WTC11 (cell line): ENCODE measurements around the gene TTC24. TPM values are rescaled to one million over a fixed set of nuclear protein-coding genes. Genes with fewer than 3 reads are reported as not detected.

ENCODE experiments used
- ATAC-seq: fragments of 200-7000 bp; cut with Tn5 transposase; 2 replicates; pipeline ENCODE4 v1.10.0; 2021; ENCODE audit warnings: mild to moderate bottlenecking, moderate library complexity
- CTCF ChIA-PET: fragments of 300-600 bp; sonication (Branson Sonifier 250); formaldehyde crosslinking; loops from one replicate; lab custom pipeline; 2021; ENCODE audit warnings: antibody characterized with exemption; lab: Charles Lee
- POLR2A ChIA-PET: fragments of 350-600 bp; sonication (Branson Sonifier 250); formaldehyde crosslinking; loops from one replicate; lab custom pipeline; 2021; ENCODE audit warnings: antibody characterized with exemption; lab: Charles Lee
- DNase-seq: peaks from one replicate; pipeline ENCODE4 v3.0.0; 2021; ENCODE audit warnings: low spot score
- H3K27ac Mint-ChIP-seq: 2 replicates; pipeline ENCODE4 v1.8.0; 2021; ENCODE audit warnings: mixed read lengths
- H3K27me3 Mint-ChIP-seq: 2 replicates; pipeline ENCODE4 v1.8.0; 2021; ENCODE audit warnings: low read depth, mild to moderate bottlenecking, moderate library complexity, mixed read lengths
- H3K36me3 Mint-ChIP-seq: 2 replicates; pipeline ENCODE4 v1.8.0; 2021; ENCODE audit warnings: mixed read lengths
- H3K4me1 Mint-ChIP-seq: 2 replicates; pipeline ENCODE4 v1.8.0; 2022; ENCODE audit warnings: mixed read lengths
- H3K4me3 Mint-ChIP-seq: 2 replicates; pipeline ENCODE4 v1.8.0; 2021; ENCODE audit warnings: mild to moderate bottlenecking, moderate library complexity, mixed read lengths
- H3K9me3 Mint-ChIP-seq: 2 replicates; pipeline ENCODE4 v1.8.0; 2021; ENCODE audit warnings: mixed read lengths
- AFF4 ChIP-seq: sonication (generic); formaldehyde crosslinking; IDR thresholded peaks from 2 replicates; pipeline ENCODE4 v1.8.1; 2023; ENCODE audit warnings: mild to moderate bottlenecking, missing genetic modification reagents, borderline replicate concordance
- ATF1 ChIP-seq: sonication (generic); formaldehyde crosslinking; IDR thresholded peaks from 2 replicates; pipeline ENCODE4 v1.8.1; 2023; ENCODE audit warnings: mild to moderate bottlenecking, moderate library complexity, missing genetic modification reagents
- ATF6 ChIP-seq: sonication (generic); formaldehyde crosslinking; IDR thresholded peaks from 2 replicates; pipeline ENCODE4 v1.8.1; 2023; ENCODE audit warnings: mild to moderate bottlenecking, missing genetic modification reagents
- CTCF ChIP-seq: fragments of 200-600 bp; IDR thresholded peaks from 2 replicates; pipeline ENCODE4 v1.8.0; 2022; ENCODE audit warnings: antibody characterized with exemption
- EMX1 ChIP-seq: fragments of 250-450 bp; sonication (Bioruptor Pico); IDR thresholded peaks from 2 replicates; pipeline ENCODE4 v1.8.0; 2021; ENCODE audit warnings: mild to moderate bottlenecking
- FOXJ3 ChIP-seq: sonication (generic); formaldehyde crosslinking; IDR thresholded peaks from 2 replicates; pipeline ENCODE4 v1.9.0; 2021; ENCODE audit warnings: missing genetic modification reagents, mild to moderate bottlenecking, borderline replicate concordance
- GABPB1 ChIP-seq: sonication (generic); formaldehyde crosslinking; IDR thresholded peaks from 2 replicates; pipeline ENCODE4 v1.8.1; 2023; ENCODE audit warnings: mild to moderate bottlenecking, missing genetic modification reagents
- HMGA2 ChIP-seq: fragments of 250-450 bp; sonication (Bioruptor Pico); IDR thresholded peaks from 2 replicates; pipeline ENCODE4 v1.4.0; 2021; ENCODE audit warnings: mild to moderate bottlenecking, moderate library complexity
- HMGXB4 ChIP-seq: sonication (generic); formaldehyde crosslinking; IDR thresholded peaks from 2 replicates; pipeline ENCODE4 v1.8.1; 2023; ENCODE audit warnings: mild to moderate bottlenecking, moderate library complexity, missing genetic modification reagents
- IRF2 ChIP-seq: sonication (generic); formaldehyde crosslinking; IDR thresholded peaks from 2 replicates; pipeline ENCODE4 v1.8.0; 2022; ENCODE audit warnings: low read depth, missing genetic modification reagents, borderline replicate concordance
- JUN ChIP-seq: sonication (generic); formaldehyde crosslinking; IDR thresholded peaks from 2 replicates; pipeline ENCODE4 v1.8.0; 2023; ENCODE audit warnings: mild to moderate bottlenecking, missing genetic modification reagents
- MLX ChIP-seq: sonication (generic); formaldehyde crosslinking; IDR thresholded peaks from 2 replicates; pipeline ENCODE4 v1.8.1; 2023; ENCODE audit warnings: mild to moderate bottlenecking, missing genetic modification reagents, moderate library complexity
- MXD4 ChIP-seq: fragments of 250-450 bp; sonication (Bioruptor Pico); IDR thresholded peaks from 2 replicates; pipeline ENCODE4 v1.8.0; 2021; ENCODE audit warnings: mild to moderate bottlenecking, moderate library complexity, borderline replicate concordance
- RELA ChIP-seq: sonication (generic); formaldehyde crosslinking; IDR thresholded peaks from 2 replicates; pipeline ENCODE4 v1.8.1; 2022; ENCODE audit warnings: missing genetic modification reagents, mild to moderate bottlenecking, borderline replicate concordance
- TP53 ChIP-seq: sonication (generic); formaldehyde crosslinking; IDR thresholded peaks from 2 replicates; pipeline ENCODE4 v1.8.1; 2023; ENCODE audit warnings: mild to moderate bottlenecking, missing genetic modification reagents
- ZMAT4 ChIP-seq: fragments of 250-450 bp; sonication (Bioruptor Pico); IDR thresholded peaks from 2 replicates; pipeline ENCODE4 v1.9.0; 2021; ENCODE audit warnings: mild to moderate bottlenecking
- ZNF281 ChIP-seq: sonication (generic); formaldehyde crosslinking; IDR thresholded peaks from 2 replicates; pipeline ENCODE4 v1.8.0; 2023; ENCODE audit warnings: mild to moderate bottlenecking, missing genetic modification reagents
- ZNF671 ChIP-seq: fragments of 250-450 bp; sonication (Bioruptor Pico); IDR thresholded peaks from 2 replicates; pipeline ENCODE4 v1.8.0; 2021; ENCODE audit warnings: mild to moderate bottlenecking
- ZSCAN18 ChIP-seq: fragments of 250-450 bp; sonication (Bioruptor Pico); IDR thresholded peaks from 2 replicates; pipeline ENCODE4 v2.1.2; 2022; ENCODE audit warnings: mild to moderate bottlenecking, moderate library complexity
- total RNA-seq: library from RNA; stranded (reverse); gene quantifications from 3 replicates; pipeline ENCODE4 v1.2.3, GENCODE V29; 2021

TTC24 gene
- total RNA-seq, 1 experiment from 2014 or later, result 0.20 TPM

GRCh38 chr1:156553860-156554485, 25.6 kb upstream of the TTC24 start:
- ATAC-seq (no peak), DNase-seq (no peak)
- no peak overlapping the region for H3K27ac Mint-ChIP-seq
- no peaks in the 10 kb centered on the region for H3K4me1 Mint-ChIP-seq
- no peaks in the 10 kb centered on the region for H3K27me3 Mint-ChIP-seq
- POLR2A ChIA-PET, result no interaction called here
- CTCF ChIA-PET, result interaction anchor here (0.7 to 0.9 kb wide), 2 partner anchors 12 to 73 kb away, joined by 3 read pairs; no protein-coding TSS in a partner anchor
- no peaks in the 10 kb centered on the region for H3K9me3 Mint-ChIP-seq
- H3K4me3 Mint-ChIP-seq, result no peak overlapping the region
- no peak for TF ChIP-seq GABPB1
- no peak for TF ChIP-seq MXD4 (CRISPR knock-in tag)
- no peak for TF ChIP-seq EMX1
- TF ChIP-seq ATF6 (CRISPR knock-in tag), result no peak
- TF ChIP-seq CTCF, result no peak
- TF ChIP-seq ZNF671, result no peak
- no peak for TF ChIP-seq MLX
- TF ChIP-seq ZMAT4 (CRISPR knock-in tag), result no peak
- TF ChIP-seq FOXJ3 (CRISPR knock-in tag), result no peak
- TF ChIP-seq IRF2 (CRISPR knock-in tag), result no peak
- H3K36me3 Mint-ChIP-seq, result peaks cover 17% of the 10 kb centered on the region

GRCh38 chr1:156554971-156555370, 24.6 kb upstream of the TTC24 start:
- CTCF ChIA-PET, result interaction anchor here (0.9 to 1.1 kb wide), 2 partner anchors 74 to 98 kb away, joined by 3 read pairs; no protein-coding TSS in a partner anchor
- Mint-ChIP-seq H3K4me3 (no peak overlapping the region), H3K9me3 (no peaks in the 10 kb centered on the region), H3K36me3 (peaks cover 26% of the 10 kb centered on the region), H3K4me1 (no peaks in the 10 kb centered on the region), H3K27ac (no peak overlapping the region), H3K27me3 (no peaks in the 10 kb centered on the region)
- POLR2A ChIA-PET, result no interaction called here
- DNase-seq, result no peak
- no peak for ATAC-seq
- TF ChIP-seq AFF4 (CRISPR knock-in tag) (no peak), HMGXB4 (CRISPR knock-in tag) (no peak), JUN (CRISPR knock-in tag) (no peak), ZNF281 (CRISPR knock-in tag) (no peak), TP53 (no peak), RELA (CRISPR knock-in tag) (no peak), ZSCAN18 (CRISPR knock-in tag) (no peak), HMGA2 (no peak), ATF1 (CRISPR knock-in tag) (no peak), ZMAT4 (CRISPR knock-in tag) (no peak)
